GOT3 (cell line): ENCODE measurements around the gene TNS3.

Source experiments
- DNase-seq: peaks from one replicate; lab custom pipeline; 2025; ENCODE audit warnings: mixed read lengths; lab: John Stamatoyannopoulos, UW

TNS3 gene

GRCh38 chr7:47303695-47304453, 278.0 kb downstream of the TNS3 start:
- DNase-seq = no peak

GRCh38 chr7:47303014-47303694, 278.8 kb downstream of the TNS3 start:
- no peak for DNase-seq

GRCh38 chr7:47302560-47302959, 279.4 kb downstream of the TNS3 start:
- DNase-seq = no peak

- no peak for DNase-seq
Observed at GRCh38 chr7:47301657-47302295, 280.1 kb downstream of the TNS3 start.

GRCh38 chr7:47301105-47301477, 280.8 kb downstream of the TNS3 start:
- DNase-seq = no peak

GRCh38 chr7:47300472-47301104, 281.3 kb downstream of the TNS3 start:
- no peak for DNase-seq

GRCh38 chr7:47299496-47299895, 282.4 kb downstream of the TNS3 start:
- no peak for DNase-seq

- no peak for DNase-seq
Observed at GRCh38 chr7:47298636-47299035, 283.3 kb downstream of the TNS3 start.

GRCh38 chr7:47297120-47297519, 284.8 kb downstream of the TNS3 start:
- DNase-seq = no peak

- no peak for DNase-seq
Observed at GRCh38 chr7:47295606-47296005, 286.3 kb downstream of the TNS3 start.

GRCh38 chr7:47294556-47295222, 287.2 kb downstream of the TNS3 start:
- DNase-seq = no peak

GRCh38 chr7:47293884-47294555, 287.9 kb downstream of the TNS3 start:
- no peak for DNase-seq

GRCh38 chr7:47292832-47293309, 289.0 kb downstream of the TNS3 start:
- no peak for DNase-seq

GRCh38 chr7:47291461-47292081, 290.3 kb downstream of the TNS3 start:
- no peak for DNase-seq

GRCh38 chr7:47290867-47291266, 291.0 kb downstream of the TNS3 start:
- DNase-seq = no peak

- no peak for DNase-seq
Observed at GRCh38 chr7:47290466-47290865, 291.4 kb downstream of the TNS3 start.

GRCh38 chr7:47288060-47288459, 293.9 kb downstream of the TNS3 start:
- DNase-seq = no peak

GRCh38 chr7:47285860-47286491, 295.9 kb downstream of the TNS3 start:
- DNase-seq = no peak

- no peak for DNase-seq
Observed at GRCh38 chr7:47284691-47285635, 296.9 kb downstream of the TNS3 start.
